Right ventricle myocardium inferior (tissue), 1 donor: ENCODE measurements around the gene TAF1D. TPM values are rescaled to one million over a fixed set of nuclear protein-coding genes. Genes with fewer than 3 reads are reported as not detected.
A peak's percentile ranks its signal among the peaks of the same experiment; 100 is the strongest.
"Not testable (repeated sequence)": the region's sequence is repeated elsewhere in the genome, so short reads cannot be mapped to it uniquely, and the experiment has no call there.

ENCODE experiments used
- ATAC-seq: fragments of 200-7000 bp; cut with Tn5 transposase; one replicate; pipeline ENCODE4 v1.9.1; 2020; ENCODE audit warnings: mild to moderate bottlenecking, moderate library complexity
- DNase-seq: peaks from one replicate; pipeline ENCODE4 v3.0.0; 2021; ENCODE audit errors: missing footprints
- intact Hi-C: fragments of 100-400 bp; cut with DNase I; formaldehyde crosslinking; loops from one replicate; pipeline ENCODE4 v1.11.0; 2022
- total RNA-seq: library from RNA; stranded (reverse); fragmentation: NEBNext Ultra II Directional; extraction: Animal tissue kit (Norgen Biotek cat#: 25700); gene quantifications from one replicate; pipeline ENCODE4 v1.2.1, GENCODE V29; 2021
- donor health status: DM: no; HTN: yes; CAD: no; lungs with severe emphysema.

TAF1D gene
- total RNA-seq, 1 donor from 2014 or later = 32.4 TPM

GRCh38 chr11:93756748-93757147 lies 15.5 kb upstream of the TAF1D start:
- DNase-seq (no peak), ATAC-seq (no peak)
- intact Hi-C loops = no loop called here

GRCh38 chr11:93753241-93753640 lies 11.9 kb upstream of the TAF1D start:
- intact Hi-C loops = no loop called here
- ATAC-seq = no peak
- no peak for DNase-seq

GRCh38 chr11:93751001-93751400 lies 9.7 kb upstream of the TAF1D start:
- no peak for DNase-seq
- intact Hi-C loops = no loop called here
- no peak for ATAC-seq

GRCh38 chr11:93747122-93747521 lies 5.8 kb upstream of the TAF1D start:
- intact Hi-C loops = no loop called here
- DNase-seq (no peak), ATAC-seq (no peak)

- intact Hi-C loops = no loop called here
- DNase-seq (no peak), ATAC-seq (no peak)
These were observed 4.8 kb upstream of the TAF1D start for GRCh38 chr11:93746101-93746500.

GRCh38 chr11:93745005-93745755 lies 3.9 kb upstream of the TAF1D start:
- intact Hi-C loops, ATAC-seq, DNase-seq: not testable (repeated sequence)

GRCh38 chr11:93744669-93745004 lies 3.3 kb upstream of the TAF1D start:
- intact Hi-C loops = loop anchor here (5.0 kb wide), 1 partner anchor 82 kb away; the partner anchor contains the start of gene CEP295
- ATAC-seq = no peak
- DNase-seq = no peak

- ATAC-seq (no peak), DNase-seq (no peak)
- intact Hi-C loops = loop anchor here (5.0 kb wide), 1 partner anchor 81 kb away; the partner anchor contains the start of gene CEP295
These were observed 2.0 kb upstream of the TAF1D start for GRCh38 chr11:93743291-93743690.

GRCh38 chr11:93741882-93742226 lies 559 bp upstream of the TAF1D start:
- no peak for DNase-seq

GRCh38 chr11:93740730-93741093 lies 583 bp downstream of the TAF1D start:
- DNase-seq = peak; percentile 81
- intact Hi-C loops = loop anchor here (1.0 to 5.0 kb wide), 2 partner anchors 44 to 78 kb away; partner anchors contain the start of genes CEP295 and MED17
- peak; percentile 58 for ATAC-seq

More at GRCh38 chr11:93741882-93742226, 559 bp upstream of the TAF1D start:
- ATAC-seq = peak; percentile 39
- intact Hi-C loops = loop anchor here (1.0 to 5.0 kb wide), 2 partner anchors 42 to 80 kb away; partner anchors contain the start of genes CEP295 and MED17

- DNase-seq = no peak
- intact Hi-C loops = loop anchor here (5.0 kb wide), 1 partner anchor 78 kb away; the partner anchor contains the start of gene CEP295
- ATAC-seq = no peak
These were observed 1.1 kb downstream of the TAF1D start for GRCh38 chr11:93740031-93740729.

GRCh38 chr11:93738647-93739081 lies 2.6 kb downstream of the TAF1D start:
- ATAC-seq = no peak
- intact Hi-C loops = no loop called here

GRCh38 chr11:93737904-93738612 lies 3.2 kb downstream of the TAF1D start:
- ATAC-seq (no peak), DNase-seq (no peak)
- intact Hi-C loops = no loop called here

More at GRCh38 chr11:93738647-93739081, 2.6 kb downstream of the TAF1D start:
- no peak for DNase-seq

- DNase-seq = no peak
- no peak for ATAC-seq
- intact Hi-C loops = no loop called here
These were observed 5.2 kb downstream of the TAF1D start for GRCh38 chr11:93736129-93736528.

GRCh38 chr11:93735627-93736026 lies 5.7 kb downstream of the TAF1D start:
- DNase-seq = no peak
- no peak for ATAC-seq
- intact Hi-C loops = no loop called here

GRCh38 chr11:93734427-93735222 lies 6.7 kb downstream of the TAF1D start:
- intact Hi-C loops = no loop called here
- ATAC-seq (no peak), DNase-seq (no peak)

GRCh38 chr11:93733474-93733873 lies 7.8 kb downstream of the TAF1D start:
- intact Hi-C loops = no loop called here
- ATAC-seq = no peak
- no peak for DNase-seq

- ATAC-seq = no peak
- DNase-seq = no peak
- intact Hi-C loops = no loop called here
These were observed 8.9 kb downstream of the TAF1D start for GRCh38 chr11:93732237-93732892.
